GM12878 (cell line): ENCODE measurements around the gene GABRR3. TPM values are rescaled to one million over a fixed set of nuclear protein-coding genes. Genes with fewer than 3 reads are reported as not detected.

Source experiments
- CBX3 ChIP-seq: fragments of 200-600 bp; sonication (generic); IDR thresholded peaks from 2 replicates; pipeline ENCODE4 v1.6.1; 2016; ENCODE audit warnings: low read depth, borderline replicate concordance
- CUX1 ChIP-seq: IDR thresholded peaks from 2 replicates; pipeline ENCODE4 v1.6.1; 2012; ENCODE audit warnings: improper control_type of control experiment, low read depth, low read length; ENCODE audit not compliant: insufficient replicate concordance
- IRF3 ChIP-seq: fragments of 450-650 bp; IDR thresholded peaks from 2 replicates; pipeline ENCODE4 v1.6.1; 2014; ENCODE audit warnings: mild to moderate bottlenecking
- NFYB ChIP-seq: IDR thresholded peaks from 2 replicates; pipeline ENCODE4 v1.6.1; 2011; ENCODE audit warnings: low read depth, mild to moderate bottlenecking, low read length, improper control_type of control experiment, moderate library complexity; ENCODE audit not compliant: insufficient read depth
- RELB ChIP-seq: fragments of 450-650 bp; IDR thresholded peaks from 2 replicates; pipeline ENCODE4 v1.6.1; 2017; ENCODE audit warnings: low read depth, mild to moderate bottlenecking, moderate library complexity
- SMC3 ChIP-seq: IDR thresholded peaks from 2 replicates; pipeline ENCODE4 v1.6.1; 2011; ENCODE audit warnings: low read length, improper control_type of control experiment, borderline replicate concordance
- TBL1XR1 ChIP-seq: IDR thresholded peaks from 2 replicates; pipeline ENCODE4 v1.6.1; 2012; ENCODE audit warnings: low read depth, low read length, improper control_type of control experiment
- ZBTB11 ChIP-seq: fragments of 450-650 bp; formaldehyde crosslinking; IDR thresholded peaks from 2 replicates; pipeline ENCODE4 v1.5.0; 2022; ENCODE audit warnings: mild to moderate bottlenecking, missing genetic modification characterization
- ZBTB4 ChIP-seq: fragments of 450-650 bp; formaldehyde crosslinking; IDR thresholded peaks from 2 replicates; pipeline ENCODE4 v1.4.0; 2022; ENCODE audit warnings: mild to moderate bottlenecking, moderate library complexity
- polyA plus RNA-seq, 11 experiments: library from polyadenylated mRNA; depleted of rRNA in 4 of 11; unstranded in 6 of 11; stranded (reverse) in 5 of 11; fragments of >200 nt; fragmentation: Nextera tagmentation in 4 of 11; fragmentation: Illumina TruSeq in 1 of 11; extraction: Ambion mirVana in 4 of 11; extraction: Trizol in 1 of 11; gene quantifications; 1 replicate in 1 of 11; 2 replicates in 10 of 11; pipeline versions ENCODE4 v1.2.1 to v1.2.3, GENCODE V29; 2011 to 2016; ENCODE audit warnings: inconsistent platforms in 2 of 11, missing spikeins in 2 of 11, low read depth in 1 of 11
- total RNA-seq, 4 experiments: library from RNA; depleted of rRNA in 3 of 4; stranded (reverse); fragments of >200 nt in 3 of 4; fragmentation: Illumina TruSeq in 1 of 4; extraction: Trizol in 1 of 4; gene quantifications; 2 replicates each; pipeline versions ENCODE4 v1.2.1 to v1.2.3, GENCODE V29; 2013 to 2021

The GABRR3 gene
- total and polyA plus RNA-seq, 10 of the 15 experiments (the other 5 are each of a cell fraction or from before 2014, with no cell fraction given), result not detected

GRCh38 chr3:98025392-98025945 lies 9.6 kb downstream of the GABRR3 start (continued):
- TF ChIP-seq ZBTB11, result no peak
- no peak for TF ChIP-seq CUX1
- no peak for TF ChIP-seq TBL1XR1
- TF ChIP-seq IRF3, result no peak
- TF ChIP-seq NFYB, result no peak
- no peak for TF ChIP-seq ZBTB4 (CRISPR knock-in tag)
- TF ChIP-seq SMC3, result no peak
- no peak for TF ChIP-seq RELB
- no peak for TF ChIP-seq CBX3
- TF ChIP-seq, all 136 proteins: peak for 0
